ENCODE results near the gene TMEM97.

- no peak for TF ChIP-seq CTCF (conservative IDR thresholded peaks at IDR 0.05)
- no peak for TF ChIP-seq ZFX (IDR thresholded peaks at IDR 0.05)
Measured at GRCh38 chr17:28366605-28367004, 47.6 kb downstream of the TMEM97 start.
